ENCODE data around the gene LRRC10B.

LRRC10B gene

GRCh38 chr11:61511383-61511782 lies 2.8 kb downstream of the LRRC10B start:
- no peak overlapping the region for H3K27ac ChIP-seq (ENCODE audit: low read depth, low read length, poor library complexity, severe bottlenecking)
- no peaks in the 10 kb centered on the region for H3F3A ChIP-seq (ENCODE audit: insufficient read depth, low read length)
- no peaks in the 10 kb centered on the region for H4K20me1 ChIP-seq (ENCODE audit: insufficient read depth, low read length)
- H3K4me1 ChIP-seq (ENCODE audit: insufficient read depth, low read length, severe bottlenecking) = no peaks in the 10 kb centered on the region
- H3K4me2 ChIP-seq (ENCODE audit: low read length) = no peak overlapping the region
- no peak overlapping the region for H3K4me3 ChIP-seq (ENCODE audit: low read depth, low read length, poor library complexity, severe bottlenecking)
- TF ChIP-seq CTCF (IDR thresholded peaks at IDR 0.05; ENCODE audit: low read length) (no peak), EZH2 (IDR thresholded peaks at IDR 0.05; ENCODE audit: borderline replicate concordance, low read length) (no peak)
- no peaks in the 10 kb centered on the region for H3K9me2 ChIP-seq (ENCODE audit: low read depth, low read length)
- peaks cover 6% of the 10 kb centered on the region; the same call in 1 of the 2 replicates for H3K27me3 ChIP-seq (ENCODE audit: insufficient read depth, low read length)
- no peak overlapping the region for H2AFZ ChIP-seq (ENCODE audit: low read length)
- H3K9ac ChIP-seq (ENCODE audit: low read length) = no peak overlapping the region
- no peaks in the 10 kb centered on the region for H3K79me2 ChIP-seq (ENCODE audit: insufficient read depth, low read length)
- H3K9me3 ChIP-seq (ENCODE audit: low read length) = no peaks in the 10 kb centered on the region
- no peaks in the 10 kb centered on the region for H3K36me3 ChIP-seq (ENCODE audit: insufficient read depth, low read length)

GRCh38 chr11:61512435-61512834 lies 3.9 kb downstream of the LRRC10B start:
- H3K9me2 ChIP-seq (ENCODE audit: low read depth, low read length) = no peaks in the 10 kb centered on the region
- no peak overlapping the region for H3K9ac ChIP-seq (ENCODE audit: low read length)
- H3F3A ChIP-seq (ENCODE audit: insufficient read depth, low read length) = no peaks in the 10 kb centered on the region
- no peaks in the 10 kb centered on the region for H4K20me1 ChIP-seq (ENCODE audit: insufficient read depth, low read length)
- H2AFZ ChIP-seq (ENCODE audit: low read length) = no peak overlapping the region
- H3K79me2 ChIP-seq (ENCODE audit: insufficient read depth, low read length) = no peaks in the 10 kb centered on the region
- no peaks in the 10 kb centered on the region for H3K36me3 ChIP-seq (ENCODE audit: insufficient read depth, low read length)
- TF ChIP-seq CTCF (IDR thresholded peaks at IDR 0.05; ENCODE audit: low read length) (no peak), EZH2 (IDR thresholded peaks at IDR 0.05; ENCODE audit: borderline replicate concordance, low read length) (no peak)
- H3K4me2 ChIP-seq (ENCODE audit: low read length) = no peak overlapping the region
- no peaks in the 10 kb centered on the region for H3K4me1 ChIP-seq (ENCODE audit: insufficient read depth, low read length, severe bottlenecking)
- H3K4me3 ChIP-seq (ENCODE audit: low read depth, low read length, poor library complexity, severe bottlenecking) = no peak overlapping the region
- H3K27me3 ChIP-seq (ENCODE audit: insufficient read depth, low read length) = peaks cover 6% of the 10 kb centered on the region; the same call in 1 of the 2 replicates
- H3K9me3 ChIP-seq (ENCODE audit: low read length) = no peaks in the 10 kb centered on the region
- H3K27ac ChIP-seq (ENCODE audit: low read depth, low read length, poor library complexity, severe bottlenecking) = no peak overlapping the region

- no peak for TF ChIP-seq CTCF (IDR thresholded peaks at IDR 0.05; ENCODE audit: low read length)
- TF ChIP-seq EZH2 (IDR thresholded peaks at IDR 0.05; ENCODE audit: borderline replicate concordance, low read length) = no peak
- Histone ChIP-seq H3K4me2 (ENCODE audit: low read length) (no peak overlapping the region), H3K36me3 (ENCODE audit: insufficient read depth, low read length) (no peaks in the 10 kb centered on the region), H3F3A (ENCODE audit: insufficient read depth, low read length) (no peaks in the 10 kb centered on the region), H3K9me3 (ENCODE audit: low read length) (no peaks in the 10 kb centered on the region), H3K27me3 (ENCODE audit: insufficient read depth, low read length) (peaks cover 6% of the 10 kb centered on the region; the same call in 1 of the 2 replicates), H2AFZ (ENCODE audit: low read length) (no peak overlapping the region), H3K4me3 (ENCODE audit: low read depth, low read length, poor library complexity, severe bottlenecking) (no peak overlapping the region), H3K4me1 (ENCODE audit: insufficient read depth, low read length, severe bottlenecking) (no peaks in the 10 kb centered on the region), H3K27ac (ENCODE audit: low read depth, low read length, poor library complexity, severe bottlenecking) (no peak overlapping the region), H4K20me1 (ENCODE audit: insufficient read depth, low read length) (no peaks in the 10 kb centered on the region), H3K9me2 (ENCODE audit: low read depth, low read length) (no peaks in the 10 kb centered on the region), H3K79me2 (ENCODE audit: insufficient read depth, low read length) (no peaks in the 10 kb centered on the region), H3K9ac (ENCODE audit: low read length) (no peak overlapping the region)
These were observed 4.7 kb downstream of the LRRC10B start for GRCh38 chr11:61513143-61513765.
